GM21526 (cell line): Measurements from ENCODE around the gene C19orf47.
"Not testable (repeated sequence)": the region's sequence is repeated elsewhere in the genome, so short reads cannot be mapped to it uniquely, and the experiment has no call there.

ENCODE experiments used
- ATAC-seq: cut with Tn5 transposase; IDR thresholded peaks from one replicate; pipeline ENCODE4 v1.9.1; 2021; ENCODE audit warnings: moderate library complexity; ENCODE audit not compliant: unreplicated experiment, low FRiP score

C19orf47 gene

DNA sequence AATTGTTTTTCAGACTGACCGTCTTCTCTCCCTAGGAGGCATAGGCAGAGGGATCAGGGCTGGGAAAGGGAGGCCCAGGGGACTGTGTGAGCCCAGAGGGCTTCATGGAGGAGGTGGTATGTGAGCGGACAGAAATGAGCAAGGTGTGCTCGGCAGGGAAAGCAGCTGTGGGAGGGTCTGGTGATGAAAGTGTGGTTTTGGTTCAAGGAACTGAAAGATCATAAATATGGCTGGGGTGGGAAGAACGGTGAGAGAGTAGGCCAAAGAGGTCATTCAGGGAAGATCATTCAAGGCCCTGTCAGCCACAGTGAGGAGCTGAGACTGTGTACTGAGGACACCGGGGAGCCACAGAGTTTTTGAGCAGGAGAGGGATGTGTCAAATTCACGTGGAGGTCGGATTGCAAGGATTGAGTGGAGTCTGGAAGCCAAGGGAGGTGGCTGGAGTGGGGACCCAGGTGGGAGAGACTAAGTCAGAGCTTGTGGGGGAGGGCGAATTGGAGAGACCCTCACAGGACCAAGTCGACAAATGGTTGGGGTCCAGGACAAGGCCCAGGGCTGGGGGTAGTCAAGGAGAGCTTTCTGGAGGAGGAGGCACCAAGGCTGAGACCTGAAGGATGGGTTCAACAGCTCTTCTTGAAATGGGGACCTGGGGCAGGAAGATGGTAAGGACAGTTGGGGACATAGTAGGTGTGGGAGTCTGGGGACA lies 7.9 kb upstream of the C19orf47 start:
- no peak for ATAC-seq

DNA sequence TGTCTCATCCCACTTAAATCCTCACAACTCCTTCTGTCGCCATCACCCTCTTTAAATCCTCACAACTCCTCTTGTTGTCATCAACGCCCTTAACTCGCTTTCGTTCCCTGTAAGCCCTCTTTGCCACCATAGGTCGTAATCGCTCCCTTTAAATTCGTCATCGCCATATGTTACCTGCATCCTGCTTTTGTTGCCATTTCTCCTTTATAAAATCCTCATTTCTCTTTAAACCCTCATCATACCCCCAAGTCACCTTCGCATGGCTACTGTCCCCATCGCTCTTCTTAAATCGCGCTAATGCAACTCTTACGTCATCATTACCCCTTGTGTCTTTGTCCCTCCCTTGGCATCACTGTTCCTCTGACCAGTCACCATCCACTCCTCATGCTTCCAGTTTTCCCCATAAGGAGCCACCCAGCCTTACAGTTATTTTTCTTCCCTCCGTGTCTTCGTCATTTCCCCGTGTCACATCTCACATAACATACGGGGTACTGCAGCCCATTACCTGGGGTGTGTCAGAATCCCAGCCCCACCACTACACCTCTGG lies 837 bp upstream of the C19orf47 start:
- ATAC-seq: peak; percentile 4

DNA sequence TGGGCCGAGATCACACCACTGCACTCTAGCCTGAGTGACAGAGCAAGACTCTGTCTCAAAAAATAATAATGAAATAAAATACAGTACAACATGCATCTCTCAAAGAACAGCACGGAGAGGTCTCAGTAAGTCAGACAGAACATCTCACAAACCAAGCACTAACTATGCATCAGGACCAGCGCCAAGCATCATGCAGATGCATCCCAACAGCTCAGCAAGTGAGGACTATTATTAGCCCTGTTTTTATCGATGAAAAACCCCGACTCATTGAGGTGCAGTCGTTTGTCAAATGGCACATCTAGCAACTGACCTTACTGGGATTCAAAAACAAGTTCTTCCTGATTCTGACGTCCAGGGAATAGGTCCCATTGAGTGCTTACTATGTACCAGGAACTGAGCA lies 3.8 kb downstream of the C19orf47 start:
- ATAC-seq: no peak

DNA sequence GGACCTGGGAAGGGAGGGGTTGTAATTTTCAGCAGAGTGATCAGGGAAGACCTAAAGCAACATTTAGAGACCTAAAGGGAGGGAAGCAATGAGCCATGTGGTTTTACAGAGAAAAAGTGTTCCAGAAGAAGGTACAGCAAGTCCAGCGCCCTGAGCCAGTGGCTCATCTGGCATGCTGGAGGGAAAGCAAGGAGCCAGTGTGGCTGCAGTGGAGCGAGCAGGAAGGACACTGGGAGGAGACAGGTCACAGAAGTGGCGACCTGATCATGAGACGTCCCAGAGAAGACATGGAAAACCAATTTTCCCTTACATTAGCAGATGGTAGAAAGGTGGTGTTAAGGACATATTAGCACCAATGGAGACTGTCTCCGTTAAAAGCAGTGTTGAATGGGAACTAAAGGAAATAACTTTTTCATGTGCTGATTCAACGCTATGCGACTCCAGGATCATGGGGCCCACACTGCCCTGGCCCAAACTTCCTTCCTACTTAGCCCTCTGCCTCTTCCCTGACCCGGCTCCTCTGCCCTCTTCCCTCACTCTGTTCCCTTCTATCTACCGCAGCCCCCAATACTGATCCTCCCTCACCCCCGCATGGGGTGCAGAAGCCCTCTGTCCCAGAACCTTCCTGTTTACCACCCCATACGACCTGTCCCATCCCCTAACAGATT lies 5.4 kb downstream of the C19orf47 start:
- ATAC-seq: no peak

DNA sequence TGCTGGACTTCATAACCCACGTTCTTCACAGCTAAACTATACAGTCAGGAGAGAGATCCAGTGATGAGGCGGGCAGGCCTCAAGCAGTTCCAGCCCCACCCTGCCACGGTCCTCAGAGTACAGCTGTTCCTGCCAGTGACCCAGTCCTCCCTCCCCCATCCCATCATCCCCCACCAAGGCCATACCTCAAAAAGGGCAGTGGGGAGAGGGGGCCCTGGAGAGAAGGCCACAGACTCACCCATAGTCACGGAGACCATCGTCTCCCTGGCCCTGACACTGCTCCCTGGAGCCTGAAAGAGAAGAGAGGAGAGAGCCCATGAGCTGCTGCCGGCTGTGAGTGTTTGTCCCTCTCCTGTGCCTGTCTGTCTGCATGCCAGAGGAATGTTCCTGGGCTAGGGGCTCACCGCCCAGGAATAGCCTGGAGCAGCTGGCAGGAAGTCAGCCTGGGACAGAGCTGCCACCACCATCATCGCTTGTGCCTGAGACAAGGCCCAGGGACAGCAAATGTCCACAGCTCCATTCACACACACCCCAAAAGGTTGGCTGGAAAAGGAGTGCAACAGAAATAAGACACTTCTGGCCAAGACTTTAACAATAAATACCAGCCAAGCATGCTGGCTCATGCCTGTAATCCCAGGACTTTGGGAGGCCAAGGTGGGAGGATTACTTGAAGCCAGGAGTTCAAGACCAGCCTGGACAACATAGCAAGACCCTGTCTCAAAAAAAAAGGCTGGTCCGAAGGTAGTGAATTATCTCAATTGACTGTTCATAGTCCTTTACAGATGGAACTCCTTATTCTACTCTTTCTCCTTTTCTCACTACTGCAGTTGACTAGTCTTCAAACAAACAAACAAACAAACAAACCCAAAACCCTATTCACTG lies 6.4 kb downstream of the C19orf47 start:
- ATAC-seq: no peak

DNA sequence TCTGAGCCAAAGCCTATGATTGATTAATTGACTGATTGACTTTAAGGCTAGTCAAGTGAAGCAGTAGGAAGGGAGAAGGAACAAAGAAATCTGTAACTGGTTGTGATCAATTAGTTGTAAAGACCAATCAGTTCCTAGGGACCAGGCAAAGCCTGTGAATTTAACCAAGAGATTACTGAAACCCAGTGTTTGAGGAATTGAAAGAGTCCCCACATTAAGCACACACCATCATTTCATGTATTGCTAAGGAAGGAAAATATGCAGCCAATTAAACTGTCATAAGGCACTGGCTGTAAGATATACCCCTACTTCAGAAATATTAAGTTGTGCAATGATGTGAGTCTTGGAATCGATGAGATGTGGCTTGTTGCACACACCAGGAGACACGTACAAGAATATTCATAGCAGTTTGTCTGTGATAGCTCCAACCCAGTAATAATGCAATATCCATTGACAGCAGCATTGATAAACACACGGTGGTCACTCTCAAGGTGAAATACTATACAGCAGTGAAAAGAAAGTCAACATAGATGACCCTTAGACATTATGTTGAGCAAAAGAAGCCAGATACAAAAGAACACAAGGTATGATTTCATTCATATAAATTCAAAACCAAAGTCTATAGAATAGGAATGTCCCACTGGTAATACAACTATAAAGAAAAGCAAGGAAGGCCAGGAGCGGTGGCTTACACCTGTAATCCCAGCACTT lies 9.0 kb downstream of the C19orf47 start:
- ATAC-seq: no peak

DNA sequence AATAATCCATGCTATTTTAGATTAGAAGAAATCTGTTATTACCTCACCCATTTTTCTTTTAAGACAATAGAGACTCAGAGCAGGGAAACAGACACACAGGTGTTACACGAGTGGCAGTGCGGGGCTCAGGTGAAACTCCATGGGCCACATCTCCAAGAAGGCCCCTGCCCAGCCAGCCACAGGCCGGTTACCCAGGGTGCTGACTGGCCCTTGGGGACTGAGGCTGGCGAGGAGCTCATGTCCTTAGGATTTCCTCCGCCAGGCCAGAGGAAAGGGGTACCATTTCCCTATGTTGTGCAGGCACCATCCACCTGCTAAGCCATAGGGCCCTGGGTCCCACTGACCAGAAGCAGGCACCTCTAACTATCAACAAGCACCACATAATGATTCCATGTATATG lies 10.6 kb downstream of the C19orf47 start:
- ATAC-seq: no peak

DNA sequence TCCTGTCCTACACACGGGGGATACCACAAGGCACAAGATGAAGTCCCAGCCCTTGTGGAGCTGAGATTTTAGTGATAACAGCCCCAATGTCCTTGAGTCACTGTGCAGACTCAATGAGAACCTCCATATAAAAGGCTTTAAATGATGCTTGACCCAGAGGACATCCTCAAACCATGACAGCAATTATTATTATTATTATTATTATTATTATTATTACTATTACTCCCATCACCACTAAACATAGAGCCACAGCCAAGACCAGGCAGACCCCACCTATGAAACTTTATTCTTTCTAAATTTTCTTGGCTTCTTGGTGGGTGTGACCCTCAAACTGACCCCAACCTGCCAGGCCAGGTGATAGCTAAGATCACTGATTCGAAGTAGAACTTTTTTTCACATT lies 11.1 kb downstream of the C19orf47 start:
- no peak for ATAC-seq

DNA sequence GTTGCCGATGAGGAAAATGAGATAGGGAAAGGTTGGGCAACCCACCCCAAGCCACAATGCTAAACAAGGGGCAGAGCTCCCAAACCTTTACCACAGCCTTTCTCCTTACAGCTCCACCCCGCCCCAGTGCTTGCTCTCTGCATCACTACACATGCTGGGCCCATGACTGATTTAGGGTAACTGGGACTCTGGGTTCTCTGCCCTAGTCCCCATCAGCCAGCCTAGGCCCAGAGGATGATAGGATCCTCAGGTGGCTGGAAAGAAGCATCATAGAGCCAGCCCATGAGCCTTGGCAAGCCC lies 11.6 kb downstream of the C19orf47 start:
- ATAC-seq: no peak

DNA sequence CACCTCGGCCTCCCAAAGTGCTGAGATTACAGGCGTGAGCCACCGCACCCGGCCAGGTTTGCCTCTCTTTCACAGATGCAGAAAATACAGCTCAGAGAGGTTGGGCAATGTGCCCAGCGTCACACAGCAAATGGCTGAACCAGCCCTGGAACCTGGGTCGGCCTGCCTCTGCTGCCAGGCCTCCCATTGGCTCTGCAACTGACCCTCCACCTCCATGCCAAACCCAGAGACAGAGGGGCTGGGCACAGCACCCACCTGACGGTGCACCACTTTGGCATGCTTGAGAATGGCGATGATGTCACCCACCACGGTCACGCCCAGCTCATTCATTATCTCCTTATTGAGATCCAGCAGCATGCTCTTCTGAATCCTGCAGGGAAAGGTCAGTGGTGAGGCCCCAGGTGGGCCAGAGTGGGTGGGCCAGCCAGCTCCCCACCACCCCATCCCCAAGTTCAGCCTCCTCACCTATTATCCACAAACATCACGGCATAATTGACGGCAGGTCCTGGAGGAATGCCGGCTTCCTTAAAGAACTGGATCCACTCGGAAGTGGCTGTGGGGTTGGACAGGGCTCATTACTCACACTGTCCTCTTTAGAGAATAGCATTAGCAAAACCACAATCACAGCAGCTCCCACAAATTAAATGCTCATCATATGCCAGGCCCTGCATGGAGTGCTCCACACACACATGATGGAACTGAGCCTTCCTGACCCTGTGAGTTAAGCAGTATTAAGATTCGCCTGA lies 12.2 kb downstream of the C19orf47 start:
- ATAC-seq: no peak

DNA sequence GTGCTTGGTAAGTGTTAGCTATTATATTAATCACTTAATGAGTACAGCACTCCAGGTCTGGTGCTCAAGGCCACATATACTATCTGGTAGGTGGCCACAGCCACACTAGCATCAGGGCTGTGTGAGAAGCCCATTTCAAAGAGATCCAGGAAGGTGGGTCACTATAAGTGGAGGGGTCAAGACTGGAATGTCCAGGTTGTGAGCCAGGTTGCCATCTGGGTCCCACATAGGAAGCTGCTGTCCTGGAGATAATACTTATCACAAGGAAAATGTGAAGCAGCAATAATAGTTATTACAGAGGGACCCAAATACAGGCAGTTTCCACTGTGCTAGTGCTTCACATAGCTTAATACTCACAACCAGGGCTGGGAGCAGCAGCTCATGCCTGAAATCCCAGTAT lies 13.1 kb downstream of the C19orf47 start:
- no peak for ATAC-seq

DNA sequence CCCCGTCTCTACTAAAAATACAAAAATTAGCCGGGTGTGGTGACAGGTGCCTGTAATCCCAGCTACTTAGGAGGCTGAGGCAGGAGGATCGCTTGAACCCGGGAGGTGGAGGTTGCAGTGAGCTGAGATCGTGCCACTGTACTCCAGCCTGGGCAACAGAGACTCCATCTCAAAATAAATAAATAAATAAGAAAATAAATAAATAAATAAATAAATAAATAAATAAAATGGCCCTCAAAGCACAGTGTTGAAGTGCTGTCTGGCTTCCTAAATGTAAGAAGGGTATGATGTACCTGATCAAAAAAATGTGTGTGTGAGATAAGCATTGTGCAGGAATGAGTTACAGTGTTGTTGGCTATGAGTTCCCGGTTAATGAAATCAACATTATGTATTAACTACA lies 15.1 kb downstream of the C19orf47 start:
- ATAC-seq: not testable (repeated sequence)

DNA sequence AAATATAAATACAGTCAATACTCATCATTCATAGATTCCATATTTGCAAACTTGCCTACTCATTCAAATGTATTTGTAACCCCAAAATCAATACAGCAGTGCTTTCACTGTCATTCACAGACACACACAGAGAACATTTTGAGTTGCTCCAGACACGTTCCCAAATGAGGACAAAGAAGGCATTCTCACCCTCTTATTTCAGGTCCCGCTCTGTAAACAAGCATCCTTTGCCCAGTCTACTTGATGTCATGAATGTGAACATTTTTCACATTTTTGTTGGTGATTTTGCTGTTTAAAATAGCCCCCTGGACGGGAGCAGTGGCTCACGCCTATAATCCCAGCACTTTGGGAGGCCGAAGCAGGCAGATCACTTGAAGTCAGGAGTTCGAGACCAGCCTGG lies 15.5 kb downstream of the C19orf47 start:
- ATAC-seq: no peak

DNA sequence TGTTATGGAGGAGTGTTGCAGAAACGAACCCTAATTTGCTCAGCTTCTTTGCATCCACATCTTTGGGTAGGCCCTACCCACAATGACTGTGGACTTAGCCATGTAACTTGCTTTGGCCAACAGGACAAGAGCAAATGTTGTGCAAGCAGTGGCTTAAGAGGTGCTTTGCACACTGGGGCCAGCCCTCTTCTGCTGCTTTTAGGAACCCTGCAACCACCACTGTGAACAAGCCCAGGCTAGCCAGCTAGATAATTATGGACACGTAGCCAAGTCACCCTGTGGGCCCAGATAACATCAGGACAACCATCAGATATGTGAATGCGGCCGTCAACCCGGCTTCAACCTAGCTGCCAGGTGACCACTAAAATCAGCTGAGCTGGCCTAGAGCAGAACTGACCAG lies 17.1 kb downstream of the C19orf47 start:
- ATAC-seq: no peak

DNA sequence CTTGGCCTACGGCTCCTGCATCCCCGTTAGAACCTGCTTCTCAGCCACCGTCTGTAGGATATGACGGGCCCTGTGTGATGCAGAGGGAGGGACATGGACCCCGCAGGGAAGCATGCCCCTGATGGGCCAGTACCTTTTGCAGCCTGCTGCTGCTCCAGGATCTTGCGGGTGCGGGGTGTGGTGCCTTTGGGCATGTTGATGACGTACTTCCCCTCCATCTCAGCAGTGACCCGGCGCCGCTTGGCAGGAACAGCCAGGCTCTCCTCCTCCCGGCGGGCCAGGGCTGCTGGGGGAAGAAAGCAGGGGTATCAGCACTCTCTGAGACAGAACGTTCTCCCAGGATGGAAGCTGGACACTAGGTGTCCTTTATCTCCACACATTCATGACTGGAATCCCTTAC lies 22.0 kb downstream of the C19orf47 start:
- ATAC-seq: no peak

DNA sequence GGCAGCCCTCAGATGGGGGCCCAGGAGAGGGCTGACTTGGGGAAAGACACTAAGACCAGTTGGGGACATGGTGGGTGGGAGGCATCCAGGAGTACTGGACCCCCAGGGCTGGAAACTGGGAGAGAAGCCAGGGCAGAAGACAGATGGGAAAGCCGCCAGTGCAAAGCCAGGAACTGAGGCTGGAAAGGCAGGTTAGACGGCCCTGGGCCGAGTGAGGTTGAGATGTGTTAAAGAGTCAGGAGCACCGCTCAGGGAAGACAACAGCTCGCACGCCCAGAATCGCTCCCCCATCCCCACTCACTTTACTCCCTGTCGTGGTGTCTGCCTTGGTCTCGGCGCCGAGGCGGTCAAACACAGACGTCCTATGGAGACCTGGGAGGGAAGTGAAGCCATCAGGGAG lies 24.5 kb downstream of the C19orf47 start:
- no peak for ATAC-seq

DNA sequence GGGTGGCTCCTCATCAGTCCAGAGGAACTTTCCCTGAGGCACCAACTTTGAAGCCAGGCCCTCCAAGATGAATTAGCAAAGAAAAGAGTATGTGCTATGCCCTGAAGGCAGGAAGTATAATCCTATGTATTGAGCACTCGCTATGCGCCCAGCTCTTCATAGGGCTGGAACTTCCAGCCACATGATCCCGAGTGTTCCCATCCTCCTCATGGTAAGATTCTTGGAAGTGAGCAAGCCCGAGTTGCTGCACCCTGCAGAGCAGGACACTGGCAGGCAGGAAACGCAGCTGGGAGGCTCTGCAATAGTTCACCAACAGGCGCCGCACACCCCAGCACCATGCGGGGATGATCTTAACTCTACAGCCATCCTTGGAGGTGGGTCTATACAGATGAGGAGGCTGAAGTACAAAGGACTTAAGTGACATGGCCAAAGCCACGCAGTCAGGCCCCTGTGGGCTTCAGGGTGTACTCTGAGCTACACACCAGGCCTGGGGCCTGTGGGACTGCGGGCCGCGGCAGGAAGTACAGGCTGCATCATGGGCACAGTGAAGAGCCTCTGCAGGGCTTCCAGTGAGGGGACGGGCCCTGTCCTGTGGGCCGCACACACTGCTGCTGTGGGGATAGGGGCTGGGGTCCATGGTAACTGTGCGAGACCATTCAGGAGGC lies 25.1 kb downstream of the C19orf47 start:
- ATAC-seq: no peak

DNA sequence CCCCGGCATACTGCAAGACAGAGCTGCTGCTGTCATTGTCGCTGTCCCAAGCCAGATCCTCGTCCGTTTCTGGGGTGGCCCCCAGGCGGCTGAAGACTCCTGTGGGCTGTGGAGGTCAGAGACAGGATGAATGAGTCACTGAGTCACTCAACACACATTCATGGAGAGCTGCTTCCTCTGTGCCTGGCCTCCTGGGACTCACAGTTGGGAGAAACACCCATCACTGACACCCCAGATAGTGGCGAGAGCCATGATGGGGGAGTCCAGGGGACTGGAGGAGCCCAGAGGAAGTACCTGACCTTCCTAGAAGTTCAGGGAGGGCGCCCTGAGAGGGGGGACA lies 26.0 kb downstream of the C19orf47 start:
- no peak for ATAC-seq

DNA sequence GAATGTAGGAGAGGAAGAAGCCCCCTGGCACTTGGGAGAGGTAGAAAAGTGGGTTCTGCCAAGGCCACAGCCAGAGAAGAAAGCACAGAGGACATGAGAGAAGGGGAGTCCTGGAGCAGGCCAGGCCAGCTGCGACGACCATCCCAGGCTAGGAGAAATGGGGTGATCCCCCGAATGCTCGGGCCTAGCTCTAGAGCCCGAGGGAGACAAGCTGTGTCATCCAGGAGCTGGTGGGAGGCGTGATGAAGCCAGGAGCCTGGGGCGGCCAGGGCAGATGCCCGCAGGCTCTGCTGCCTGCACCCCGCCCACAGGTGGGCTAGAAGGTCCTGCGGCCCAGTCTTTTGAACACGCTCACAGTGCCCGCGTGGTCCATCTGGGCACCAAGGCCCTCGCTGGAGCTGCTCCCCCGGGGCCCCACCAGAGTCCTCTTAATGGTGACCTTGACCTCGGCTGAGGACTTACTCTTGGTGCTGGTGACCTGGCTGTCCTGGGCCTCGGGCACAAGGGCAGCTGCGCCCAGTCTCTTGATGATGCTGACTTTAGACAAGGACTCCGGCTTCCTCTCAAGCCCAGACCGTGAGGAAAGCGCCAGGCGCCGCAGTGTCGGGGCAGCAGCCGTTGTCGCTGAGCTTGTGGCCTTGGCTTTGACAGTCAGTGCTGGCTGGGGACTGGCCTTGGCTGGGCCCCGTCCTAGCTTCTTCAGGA lies 26.5 kb downstream of the C19orf47 start:
- ATAC-seq: no peak
